HuH-7 (cell line): ENCODE data around the gene EHBP1.

Experiments
- DNase-seq: peaks from one replicate; pipeline ENCODE4 v3.0.0; 2011; ENCODE audit warnings: low spot score

EHBP1 gene

DNA sequence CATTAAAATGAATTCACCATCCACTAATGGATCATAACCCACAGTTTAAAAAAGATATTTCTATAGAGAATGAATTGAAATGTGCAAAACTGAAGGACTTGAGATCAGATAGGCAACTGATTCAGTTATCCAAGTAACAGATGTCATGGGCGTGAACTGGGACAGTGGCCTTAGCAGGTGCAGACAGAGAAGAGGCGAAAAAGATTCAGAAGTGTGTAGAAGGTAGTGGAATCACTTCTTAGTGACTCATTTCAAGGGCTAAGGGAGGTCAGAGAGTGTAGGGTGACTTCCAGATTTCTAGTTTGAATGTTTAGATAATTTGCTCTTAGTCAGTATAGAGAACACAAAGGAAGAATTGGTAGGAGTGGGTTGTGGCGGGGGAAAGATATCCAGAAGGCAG lies 79.7 kb downstream of the EHBP1 start:
- no peak for DNase-seq

DNA sequence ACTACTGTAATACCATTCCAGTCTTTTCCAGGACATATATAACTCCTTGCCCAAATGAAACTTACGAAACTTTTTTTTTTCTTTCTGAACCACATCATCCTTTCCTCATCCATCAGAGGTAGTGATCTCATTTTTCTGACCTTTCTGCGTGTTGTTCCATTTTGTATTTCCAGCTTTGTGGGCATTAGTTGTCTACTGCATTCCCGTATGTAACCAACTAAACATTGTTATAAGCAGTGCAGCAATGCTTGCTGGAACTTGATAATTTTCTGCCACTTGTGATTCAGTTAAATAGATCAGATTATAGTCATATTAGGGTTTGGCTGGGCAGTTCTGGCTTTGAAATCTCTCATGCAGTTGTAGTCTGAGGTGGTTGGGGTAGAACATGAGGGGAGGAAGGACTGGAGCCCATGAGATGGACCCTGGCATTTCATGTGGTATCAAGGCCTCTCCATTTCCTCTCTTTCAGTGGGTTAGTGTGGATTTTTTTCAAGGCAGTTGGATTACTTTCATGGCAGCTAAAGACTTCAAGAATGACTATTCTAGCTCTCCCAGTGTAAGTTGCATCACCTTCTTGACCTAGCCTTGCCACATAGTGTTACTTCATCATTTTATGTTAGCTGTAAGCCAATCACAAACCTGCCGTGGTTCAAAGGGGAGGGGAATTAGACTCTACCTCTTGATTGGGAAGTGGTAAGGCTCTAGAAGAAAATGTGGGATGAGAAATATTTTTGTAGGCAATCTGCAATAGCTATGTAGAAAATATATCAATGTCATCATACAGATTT lies 80.5 kb downstream of the EHBP1 start:
- no peak for DNase-seq

DNA sequence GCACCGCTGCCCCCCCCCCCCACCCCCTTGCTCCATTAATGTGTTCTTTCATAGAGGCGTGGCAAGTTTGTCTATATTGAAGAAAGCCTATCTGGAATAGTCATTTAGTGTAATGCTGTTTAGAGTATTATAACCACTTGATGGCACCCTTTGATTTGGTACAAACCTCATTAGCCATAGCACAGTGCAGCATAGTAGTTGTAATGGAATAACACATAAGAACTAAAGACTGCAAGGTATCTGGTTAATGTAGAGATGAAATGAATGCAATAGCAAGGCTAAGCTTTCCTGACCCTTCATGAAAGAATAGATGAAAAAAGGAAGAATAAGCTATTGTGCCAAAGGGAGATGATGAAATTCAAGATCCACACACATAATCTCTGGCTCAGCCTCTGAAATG lies 81.9 kb downstream of the EHBP1 start:
- no peak for DNase-seq

DNA sequence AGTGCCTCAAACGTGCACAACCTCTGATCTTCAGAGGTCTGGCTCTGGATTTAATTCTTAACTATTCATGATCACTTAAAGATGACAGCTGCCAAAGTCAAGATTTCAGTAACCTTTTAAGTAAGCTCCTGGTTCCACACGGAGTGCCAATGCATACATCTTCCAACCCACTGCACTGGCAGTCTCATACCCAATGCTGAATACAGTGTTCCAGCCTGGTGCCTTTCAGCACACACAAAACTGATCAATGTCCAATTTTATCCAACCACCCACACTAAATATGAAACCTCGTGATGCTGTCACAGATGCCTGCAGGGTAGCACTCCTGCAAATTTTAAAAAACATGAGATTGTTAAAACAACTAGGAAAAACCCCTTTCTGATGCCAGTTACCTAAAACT lies 84.0 kb downstream of the EHBP1 start:
- no peak for DNase-seq

DNA sequence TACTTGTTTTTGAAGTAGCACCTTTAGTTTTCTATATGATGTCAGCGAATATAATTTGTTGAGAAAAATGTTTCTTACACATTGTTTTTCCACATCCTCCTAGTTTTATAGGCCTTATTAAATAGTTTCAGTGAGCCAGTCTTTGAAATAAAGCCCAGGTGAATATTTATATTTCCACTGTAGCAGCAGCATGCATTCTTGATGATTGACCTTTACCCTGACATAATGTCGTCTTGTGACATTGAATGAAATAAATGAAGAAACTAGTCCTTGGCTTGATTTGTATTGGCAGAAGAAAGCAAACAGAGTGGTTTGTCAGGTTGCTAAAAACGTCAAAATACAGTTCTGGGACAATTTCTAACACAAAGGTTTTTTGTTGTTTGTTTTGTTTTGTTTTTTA lies 84.4 kb downstream of the EHBP1 start:
- DNase-seq = no peak

DNA sequence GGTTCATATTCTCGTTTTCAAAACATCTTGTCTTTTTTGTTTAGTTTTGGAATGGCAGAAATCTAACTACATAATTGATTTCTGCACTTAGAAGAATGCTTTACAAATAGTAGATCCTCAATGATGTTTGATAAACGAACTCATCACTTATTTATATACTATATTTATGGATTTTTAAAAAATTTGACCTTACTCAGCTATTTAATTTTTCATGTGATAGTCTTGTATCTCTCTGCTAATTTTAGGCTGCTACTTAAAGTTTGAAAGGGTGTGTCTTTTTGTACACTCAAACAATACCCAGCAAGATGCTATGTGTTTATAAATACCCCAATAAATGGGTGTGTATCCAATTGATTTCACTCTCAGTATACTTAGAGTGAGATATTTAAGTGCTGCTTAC lies 86.9 kb downstream of the EHBP1 start:
- no peak for DNase-seq

DNA sequence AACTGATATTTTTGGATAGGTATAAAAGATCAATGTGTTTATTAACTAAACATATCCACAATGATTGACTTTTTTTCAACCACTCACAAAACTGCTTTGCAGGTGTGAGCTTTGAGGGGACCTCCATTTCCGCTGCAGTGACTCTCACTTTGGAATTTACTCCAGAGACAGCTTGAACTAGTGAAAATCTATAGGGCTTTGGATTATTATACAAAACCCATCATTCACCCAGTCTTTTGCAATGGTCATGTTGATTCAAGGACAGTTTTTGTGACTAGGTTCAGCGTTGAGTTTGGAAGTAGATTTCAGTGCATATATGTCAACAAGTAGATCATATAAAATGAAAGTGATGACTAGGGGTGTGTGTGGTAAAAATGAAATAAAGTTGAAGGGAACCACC lies 87.7 kb downstream of the EHBP1 start:
- DNase-seq = no peak

DNA sequence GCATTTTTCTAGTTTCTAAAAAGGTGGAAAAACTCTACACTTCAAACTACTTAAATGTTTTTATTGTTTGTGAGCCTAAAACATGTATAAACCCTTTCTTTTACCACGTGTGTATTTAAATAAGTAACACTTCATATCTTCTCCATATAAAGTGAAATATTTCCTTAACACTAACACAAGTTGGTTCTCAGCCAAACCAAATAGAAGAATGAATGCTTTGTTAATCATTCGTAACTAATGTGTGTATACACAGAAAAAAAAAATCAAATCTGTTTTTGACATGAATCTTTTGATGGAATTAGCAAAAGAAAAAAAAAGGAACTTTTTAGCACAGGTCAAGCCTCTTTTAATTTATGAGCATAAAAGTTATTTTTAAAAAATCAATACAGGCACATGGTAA lies 89.3 kb downstream of the EHBP1 start:
- no peak for DNase-seq

DNA sequence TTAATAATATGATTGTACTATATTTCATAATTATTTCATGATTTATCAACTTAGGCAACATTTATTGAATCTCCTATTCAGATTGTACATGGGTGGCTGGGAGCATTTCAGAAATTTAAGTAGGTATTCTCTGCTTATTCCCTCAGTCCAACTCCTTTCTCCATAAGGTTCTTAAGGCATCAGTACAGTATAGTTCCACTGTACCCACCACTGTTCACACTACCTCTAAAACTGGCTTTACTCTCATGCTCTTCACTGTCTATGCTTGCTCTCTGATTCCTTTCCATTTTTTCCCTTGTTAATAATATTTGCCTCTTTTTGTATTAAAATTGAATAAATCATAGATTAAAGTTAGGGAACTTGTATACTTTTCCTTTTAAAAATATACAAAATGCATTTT lies 89.8 kb downstream of the EHBP1 start:
- no peak for DNase-seq

DNA sequence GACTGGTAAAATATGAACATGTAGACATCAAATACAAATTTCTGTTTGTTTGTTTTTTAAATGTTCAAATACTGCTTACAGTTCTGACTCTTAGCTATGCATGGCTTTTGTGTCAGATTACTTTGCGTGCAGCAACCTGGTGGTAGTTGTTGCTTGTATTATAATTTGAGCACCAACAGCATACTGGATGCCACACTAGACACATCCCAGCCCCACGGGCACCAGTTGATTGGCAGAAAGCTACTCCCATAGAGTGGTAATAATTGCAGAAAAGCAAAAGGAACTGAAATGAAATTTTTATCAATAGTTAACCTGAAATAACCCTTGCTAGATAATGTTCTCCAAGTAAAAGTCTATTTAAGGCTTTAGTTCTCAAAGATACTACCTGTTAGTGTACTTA lies 91.6 kb downstream of the EHBP1 start:
- no peak for DNase-seq

DNA sequence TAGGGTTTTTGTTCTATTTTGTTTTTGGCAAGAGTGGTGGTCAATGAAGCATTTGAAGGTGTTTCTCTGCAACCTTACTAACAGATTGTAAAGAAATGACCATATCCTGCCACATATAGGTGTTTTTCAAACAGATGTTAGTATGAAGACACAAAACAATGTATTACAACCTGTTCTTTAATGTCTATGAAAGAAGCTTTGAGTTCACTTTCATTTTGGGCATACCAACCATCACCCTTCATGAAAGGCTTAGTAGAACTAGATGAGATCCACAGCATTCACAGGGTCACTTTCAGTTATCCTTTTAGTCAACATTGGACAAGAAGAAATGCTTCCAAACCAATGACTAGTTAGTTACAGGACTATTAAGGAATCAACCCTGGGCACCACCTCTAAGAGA lies 95.1 kb downstream of the EHBP1 start:
- no peak for DNase-seq

DNA sequence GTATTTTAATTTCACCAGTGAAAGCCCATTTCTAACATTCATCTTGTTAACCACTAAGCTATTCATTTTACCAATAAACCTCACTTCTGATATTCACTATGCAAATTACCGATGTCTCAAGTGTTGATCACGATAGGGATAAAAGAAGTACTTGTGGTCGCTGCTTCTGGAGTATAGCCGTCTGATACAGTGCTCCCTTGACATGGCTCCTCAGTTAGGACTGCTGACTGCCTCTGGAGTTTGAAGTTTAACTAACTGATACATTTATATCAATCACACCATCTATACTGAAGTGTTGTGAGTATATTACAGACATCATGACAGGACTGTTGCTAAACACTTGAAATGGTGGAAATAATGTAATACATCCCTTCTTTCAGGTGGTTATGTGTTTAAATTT lies 95.6 kb downstream of the EHBP1 start:
- no peak for DNase-seq

DNA sequence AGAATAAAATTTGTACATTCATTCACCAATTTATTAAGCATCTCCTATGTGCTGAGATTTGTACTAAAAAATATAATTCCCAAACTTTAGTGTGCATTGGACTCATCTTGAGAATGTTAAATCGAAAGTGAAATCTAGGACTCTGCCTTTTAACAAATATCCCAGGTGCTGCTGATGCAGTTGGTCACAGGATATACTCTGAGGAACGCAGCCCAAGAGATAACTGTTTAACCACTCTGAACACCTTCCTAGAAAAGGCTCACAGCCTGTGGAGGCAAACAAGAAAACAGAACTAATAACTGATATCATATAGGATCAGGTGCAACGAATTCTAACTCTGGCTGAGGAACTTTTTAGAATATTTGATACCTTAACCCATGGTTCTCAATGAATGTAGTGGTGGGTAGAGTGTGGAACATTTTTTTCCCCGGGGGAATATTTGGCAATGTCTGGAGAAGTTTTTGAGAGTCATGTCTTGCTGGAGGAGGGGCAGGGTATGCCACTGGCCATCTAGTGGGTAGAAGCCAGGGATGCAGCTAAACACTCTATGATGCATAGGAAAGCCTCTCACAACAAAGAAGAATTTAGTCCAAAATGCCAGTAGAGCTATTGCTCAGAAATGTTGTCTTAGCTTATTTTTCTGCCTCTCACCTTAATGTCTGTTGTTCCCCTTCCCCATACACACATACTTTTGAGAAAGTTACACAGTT lies 96.5 kb downstream of the EHBP1 start:
- DNase-seq = no peak

DNA sequence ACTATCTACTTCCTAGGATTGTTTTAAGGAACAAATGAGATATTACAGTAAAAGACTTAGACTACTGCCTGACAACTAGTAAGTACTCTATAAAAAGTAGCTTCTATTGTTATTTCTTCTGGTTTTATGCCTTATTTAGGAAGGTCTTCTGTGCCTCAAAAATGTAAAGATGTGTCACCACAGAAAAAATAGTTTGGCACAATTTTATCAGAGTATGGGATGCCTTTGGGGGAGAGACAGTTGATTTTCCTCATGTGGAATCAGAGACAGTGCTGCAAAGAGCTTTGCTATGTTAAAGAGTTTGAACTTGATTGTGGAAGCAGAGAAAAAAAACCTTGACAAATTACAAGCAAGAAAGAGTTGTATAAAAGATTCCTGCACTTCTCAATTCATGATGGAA lies 98.4 kb downstream of the EHBP1 start:
- no peak for DNase-seq

DNA sequence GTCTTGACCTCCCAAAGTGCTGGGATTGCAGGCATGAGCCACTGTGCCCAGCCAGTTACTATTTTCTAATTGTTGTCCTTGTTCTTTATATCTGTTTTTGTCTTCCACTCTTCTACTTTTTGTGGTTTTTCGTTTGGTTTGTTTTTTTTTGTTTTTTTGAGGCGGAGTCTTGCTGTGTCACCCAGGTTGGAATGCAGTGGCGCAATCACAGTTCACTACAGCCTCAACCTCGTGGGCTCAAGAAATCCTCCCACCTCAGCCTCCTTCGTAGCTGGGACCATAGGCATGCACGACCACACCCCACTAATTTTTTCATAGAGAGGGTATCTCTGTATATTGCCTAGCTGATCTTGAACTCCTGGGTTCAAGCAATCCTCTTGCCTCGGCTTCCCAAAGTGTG lies 100.7 kb downstream of the EHBP1 start:
- DNase-seq = no peak

DNA sequence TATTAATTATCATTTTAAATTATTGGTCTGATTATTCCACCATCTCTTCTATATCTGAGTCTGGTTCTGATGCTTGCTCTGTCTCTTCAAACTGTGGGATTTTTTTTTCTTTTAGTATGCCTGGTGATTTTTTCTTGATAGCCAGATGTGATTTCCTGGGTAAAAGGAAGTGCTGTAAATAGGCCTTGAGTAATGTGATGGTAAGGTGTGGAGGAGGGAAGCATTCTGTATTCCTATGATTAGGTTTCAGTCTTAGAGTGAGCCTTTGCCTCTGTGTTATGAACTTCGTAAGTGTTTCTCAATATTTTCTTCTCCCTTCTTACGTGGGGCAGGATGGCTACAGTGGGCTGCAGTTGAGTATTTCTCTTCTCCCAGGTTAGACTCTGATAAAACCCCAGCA lies 103.0 kb downstream of the EHBP1 start:
- DNase-seq = no peak

DNA sequence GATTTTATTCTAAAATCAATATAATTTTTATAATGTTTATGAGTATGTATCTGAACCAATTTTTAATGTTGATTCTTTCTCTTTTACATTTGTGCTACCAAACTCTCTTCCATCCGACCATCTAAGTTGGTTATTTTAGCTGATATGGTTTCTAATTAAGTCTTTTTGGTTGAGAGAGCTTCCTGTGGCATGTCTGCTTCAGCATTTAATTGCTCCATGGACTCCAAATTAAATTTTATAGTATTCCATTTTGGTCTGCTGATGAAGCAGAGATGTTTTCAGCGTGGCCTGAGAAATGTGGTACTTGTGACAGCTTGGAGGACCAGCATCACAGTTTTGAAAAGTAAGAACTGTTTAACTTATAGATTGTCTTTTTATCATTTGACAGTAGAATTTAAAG lies 105.6 kb downstream of the EHBP1 start:
- no peak for DNase-seq

DNA sequence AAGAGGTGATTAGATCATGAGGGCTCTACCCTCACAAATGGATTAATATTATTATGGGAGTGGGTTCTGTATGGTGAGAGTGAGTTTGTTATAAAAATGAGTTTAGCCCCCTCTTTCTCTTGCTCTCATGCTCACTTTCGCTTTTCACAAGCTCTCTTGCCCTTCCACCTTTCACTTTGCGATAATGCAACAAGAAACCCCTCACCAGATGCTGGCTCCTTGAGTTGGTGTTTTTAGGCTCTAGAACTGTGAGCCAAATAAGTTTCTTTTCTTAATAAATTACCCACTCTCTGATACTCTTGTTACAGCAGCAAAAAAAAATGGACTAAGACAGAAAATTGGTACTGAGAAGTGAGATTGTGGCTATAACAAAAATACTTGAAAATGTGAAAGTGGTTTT lies 106.5 kb downstream of the EHBP1 start:
- DNase-seq = no peak

DNA sequence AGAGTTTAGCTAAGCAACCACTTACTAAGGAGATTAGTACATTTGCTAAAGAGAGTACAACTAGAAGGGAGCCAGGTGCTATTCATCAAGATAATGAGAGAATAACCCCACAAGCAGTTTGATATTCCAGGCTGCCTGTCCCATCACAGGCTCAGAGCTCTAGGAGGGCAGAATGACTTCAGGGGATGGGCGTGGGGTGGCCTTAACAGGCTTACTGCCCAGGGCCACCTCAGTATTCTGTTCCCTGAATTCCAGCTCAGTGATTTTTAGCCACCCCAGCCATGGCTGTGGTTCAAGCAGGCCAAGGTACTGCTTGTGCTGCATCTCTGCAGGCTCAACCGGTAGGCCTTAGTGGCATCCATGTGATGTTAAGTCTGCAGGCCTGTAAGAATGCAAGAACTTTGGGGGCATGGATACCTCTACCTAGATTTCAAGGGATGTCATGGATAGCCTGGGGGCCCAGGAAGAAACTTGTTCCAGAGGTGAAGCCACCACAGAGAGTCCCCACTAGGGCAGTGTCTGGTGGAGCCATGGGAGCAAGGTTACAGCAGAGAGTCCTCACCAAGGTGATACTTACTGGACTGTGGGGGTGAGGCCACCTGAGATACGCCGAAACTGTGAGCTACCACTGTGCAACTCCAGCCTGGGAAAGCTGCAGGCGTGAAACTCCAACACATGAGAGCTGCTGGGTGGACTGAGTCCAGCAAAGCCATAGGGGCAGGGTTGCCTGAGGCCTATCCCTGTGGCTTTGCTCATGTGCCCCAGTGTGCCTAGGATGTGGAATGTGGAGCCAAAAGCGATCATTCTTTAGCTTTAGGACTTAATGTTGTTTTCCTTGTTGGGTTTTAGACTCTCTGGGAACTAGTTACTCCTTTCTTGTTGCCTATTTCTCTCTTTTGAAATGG lies 107.7 kb downstream of the EHBP1 start:
- no peak for DNase-seq

DNA sequence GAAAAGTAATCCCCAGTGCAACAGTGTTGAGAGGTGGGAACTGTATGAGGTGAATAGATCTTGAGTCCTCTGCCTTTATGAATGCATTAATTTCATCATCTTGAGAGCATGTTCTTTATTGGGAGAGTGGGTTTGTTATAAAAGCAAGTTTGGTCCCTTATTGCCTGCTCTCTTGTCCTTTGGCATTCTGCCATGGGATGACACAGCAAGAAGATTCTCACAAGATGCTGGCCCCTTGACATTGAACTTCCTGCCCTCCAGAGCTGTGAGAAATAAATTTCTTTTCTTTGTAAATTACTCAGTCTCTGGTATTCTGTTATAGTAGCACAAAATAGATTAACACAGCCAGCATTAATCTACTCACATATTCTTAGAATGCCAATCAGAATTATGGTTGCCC lies 108.6 kb downstream of the EHBP1 start:
- DNase-seq = no peak

DNA sequence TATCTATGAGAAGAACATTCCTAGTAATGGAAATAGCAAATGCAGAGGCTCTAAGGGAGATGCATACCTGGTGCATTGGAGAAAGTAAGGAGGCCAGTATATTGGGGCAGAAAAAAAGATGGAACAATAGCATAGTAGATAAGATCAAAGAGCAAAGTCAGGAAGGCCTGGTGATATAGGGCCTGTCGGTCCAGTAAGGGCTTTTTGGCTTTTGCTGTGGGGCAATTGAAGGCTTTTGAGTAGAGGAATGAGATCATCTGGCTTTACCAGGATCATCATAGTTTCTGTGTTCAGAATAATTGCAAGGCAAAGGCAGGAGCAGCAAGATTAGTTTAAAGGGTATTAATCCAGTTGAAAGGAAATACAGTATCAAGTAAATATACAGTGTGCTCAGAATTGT lies 111.8 kb downstream of the EHBP1 start:
- DNase-seq = no peak

DNA sequence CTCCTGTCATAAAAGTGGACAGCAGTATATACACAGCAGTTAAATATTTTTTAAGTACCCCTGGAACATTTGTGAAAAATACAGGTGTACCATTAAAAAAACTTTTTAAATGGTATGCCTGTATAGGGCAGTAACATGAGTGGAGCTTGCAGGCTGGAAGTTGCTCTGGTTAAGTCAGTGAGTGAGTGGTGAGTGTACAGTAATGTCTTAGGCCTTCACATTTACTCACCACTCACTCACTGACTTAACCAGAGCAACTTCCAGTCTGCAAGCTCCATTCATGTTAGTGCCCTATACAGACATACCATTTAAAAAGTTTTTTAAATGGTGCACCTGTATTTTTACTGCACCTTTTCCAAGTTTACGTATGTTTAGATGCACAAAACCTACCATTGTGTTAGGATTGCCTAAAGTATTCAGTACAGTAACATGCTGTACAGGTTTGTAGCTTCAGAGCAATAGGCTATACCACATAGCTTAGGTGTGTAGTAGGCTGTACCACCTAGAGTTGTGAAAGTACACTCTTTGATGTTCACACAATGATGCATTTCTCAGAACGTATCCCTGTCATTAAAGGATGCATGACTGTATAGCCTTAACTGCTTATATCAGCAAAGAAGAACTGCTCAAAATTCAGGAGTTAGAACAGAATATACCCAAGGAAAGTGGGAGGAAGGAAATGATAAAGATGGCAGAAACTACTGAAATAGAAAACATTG lies 112.6 kb downstream of the EHBP1 start:
- no peak for DNase-seq
